Smooth muscle cell (in vitro differentiated cells): ENCODE results near the gene C9orf43. TPM values are rescaled to one million over a fixed set of nuclear protein-coding genes. Genes with fewer than 3 reads are reported as not detected.

Source experiments
- DNase-seq: peaks from one replicate; lab custom pipeline; 2025; ENCODE audit not compliant: unreplicated experiment; lab: John Stamatoyannopoulos, UW
- H2AFZ ChIP-seq: fragments of 200-600 bp; sonication (generic); 2 replicates; pipeline ENCODE4 v1.6.0; 2016; ENCODE audit warnings: antibody characterized with exemption, low read depth, mild to moderate bottlenecking
- H3F3A ChIP-seq: fragments of 200-600 bp; sonication (generic); 2 replicates; pipeline ENCODE4 v1.6.0; 2017; ENCODE audit warnings: antibody characterized with exemption, low read depth
- H3K27ac ChIP-seq: fragments of 200-600 bp; sonication (generic); 2 replicates; pipeline ENCODE4 v1.5.1; 2016; ENCODE audit warnings: low read depth, mild to moderate bottlenecking
- H3K27me3 ChIP-seq: fragments of 200-600 bp; sonication (generic); 2 replicates; pipeline ENCODE4 v1.6.1; 2016; ENCODE audit warnings: low read depth, mild to moderate bottlenecking
- H3K36me3 ChIP-seq: fragments of 200-600 bp; sonication (generic); 2 replicates; pipeline ENCODE4 v1.5.1; 2016; ENCODE audit warnings: low read depth
- H3K4me1 ChIP-seq: fragments of 200-600 bp; sonication (generic); 2 replicates; pipeline ENCODE4 v1.5.1; 2016; ENCODE audit warnings: low read depth
- H3K4me2 ChIP-seq: fragments of 200-600 bp; sonication (generic); 2 replicates; pipeline ENCODE4 v1.6.0; 2016; ENCODE audit warnings: mild to moderate bottlenecking
- H3K4me3 ChIP-seq: fragments of 200-600 bp; sonication (generic); 2 replicates; pipeline ENCODE4 v1.5.1; 2016; ENCODE audit warnings: mild to moderate bottlenecking
- H3K79me2 ChIP-seq: fragments of 200-600 bp; sonication (generic); 2 replicates; pipeline ENCODE4 v1.6.0; 2016; ENCODE audit warnings: low read depth, mild to moderate bottlenecking
- H3K9ac ChIP-seq: fragments of 200-600 bp; sonication (generic); 2 replicates; pipeline ENCODE4 v1.6.0; 2016; ENCODE audit warnings: low read depth
- H3K9me3 ChIP-seq: fragments of 200-600 bp; sonication (generic); replicated peaks from 2 replicates; pipeline ENCODE4 v1.5.1; 2016; ENCODE audit warnings: low read depth
- H4K20me1 ChIP-seq: fragments of 200-600 bp; sonication (generic); 2 replicates; pipeline ENCODE4 v1.6.0; 2016; ENCODE audit warnings: low read depth
- CTCF ChIP-seq: fragments of 200-600 bp; sonication (generic); IDR thresholded peaks from 2 replicates; pipeline ENCODE4 v1.5.1; 2017; ENCODE audit warnings: borderline replicate concordance, mild to moderate bottlenecking, antibody characterized with exemption; ENCODE audit not compliant: insufficient read depth, poor library complexity, severe bottlenecking
- WGBS: methylation state at CpG from one replicate; pipeline ENCODE4 v1.1.7; 2016; ENCODE audit warnings: low lambda C conversion rate; 5-methylcytosine and 5-hydroxymethylcytosine counted together
- polyA plus RNA-seq: library from polyadenylated mRNA; unstranded; fragments of >200 nt; fragmentation: Nextera tagmentation; extraction: Ambion mirVana; gene quantifications from 2 replicates; pipeline ENCODE4 v1.2.1, GENCODE V29; 2016
- total RNA-seq: library from RNA; depleted of rRNA; stranded (reverse); fragments of >200 nt; gene quantifications from 2 replicates; pipeline ENCODE4 v1.2.3, GENCODE V29; 2014

The C9orf43 gene
- total and polyA plus RNA-seq, 2 experiments from 2014 or later: 2.0 TPM; not detected in 1

- no peak overlapping the region for H2AFZ ChIP-seq
- 97% methylated on average over 17 of the region's 17 CpGs for WGBS
- no peak for DNase-seq
- peaks cover 4% of the 10 kb centered on the region for H3K79me2 ChIP-seq
- no peaks in the 10 kb centered on the region for H3K9me3 ChIP-seq
- H3K9ac ChIP-seq: no peak overlapping the region
- TF ChIP-seq CTCF: no peak
- no peaks in the 10 kb centered on the region for H3K4me1 ChIP-seq
- H3F3A ChIP-seq: no peaks in the 10 kb centered on the region
- H3K4me2 ChIP-seq: no peak overlapping the region
- no peak overlapping the region for H3K27ac ChIP-seq
- no peaks in the 10 kb centered on the region for H3K27me3 ChIP-seq
- no peaks in the 10 kb centered on the region for H4K20me1 ChIP-seq
- H3K36me3 ChIP-seq: no peaks in the 10 kb centered on the region
- no peak overlapping the region for H3K4me3 ChIP-seq
These were observed 20.2 kb upstream of the C9orf43 start for GRCh38 chr9:113390192-113390960.

GRCh38 chr9:113391917-113392316, 18.6 kb upstream of the C9orf43 start:
- no peaks in the 10 kb centered on the region for H3F3A ChIP-seq

GRCh38 chr9:113393281-113393680, 17.3 kb upstream of the C9orf43 start:
- H3K9me3 ChIP-seq: no peaks in the 10 kb centered on the region
- no peak overlapping the region for H3K27ac ChIP-seq
- H3K4me1 ChIP-seq: peaks cover 6% of the 10 kb centered on the region
- no peak for TF ChIP-seq CTCF
- H3F3A ChIP-seq: no peaks in the 10 kb centered on the region
- DNase-seq: no peak
- H4K20me1 ChIP-seq: peaks cover 19% of the 10 kb centered on the region
- H3K4me2 ChIP-seq: no peak overlapping the region
- H3K27me3 ChIP-seq: no peaks in the 10 kb centered on the region
- peaks cover 5% of the 10 kb centered on the region for H3K79me2 ChIP-seq
- H3K9ac ChIP-seq: no peak overlapping the region
- no peak overlapping the region for H2AFZ ChIP-seq
- WGBS: 98% methylated on average over 7 of the region's 7 CpGs
- no peaks in the 10 kb centered on the region for H3K36me3 ChIP-seq
- H3K4me3 ChIP-seq: no peak overlapping the region

More at GRCh38 chr9:113391917-113392316, 18.6 kb upstream of the C9orf43 start:
- Histone ChIP-seq H3K4me3 (no peak overlapping the region), H3K4me2 (no peak overlapping the region), H3K9ac (no peak overlapping the region), H3K36me3 (no peaks in the 10 kb centered on the region), H4K20me1 (peaks cover 7% of the 10 kb centered on the region), H2AFZ (no peak overlapping the region), H3K27me3 (no peaks in the 10 kb centered on the region), H3K79me2 (peaks cover 5% of the 10 kb centered on the region), H3K27ac (no peak overlapping the region), H3K9me3 (no peaks in the 10 kb centered on the region), H3K4me1 (no peaks in the 10 kb centered on the region)
- no peak for TF ChIP-seq CTCF
- no peak for DNase-seq
- WGBS: 96% methylated on average over 7 of the region's 7 CpGs
